Motor neuron (in vitro differentiated cells): Measurements from ENCODE around the gene DCP1A. TPM values are rescaled to one million over a fixed set of nuclear protein-coding genes. Genes with fewer than 3 reads are reported as not detected.
"Not testable (repeated sequence)": the region's sequence is repeated elsewhere in the genome, so short reads cannot be mapped to it uniquely, and the experiment has no call there.

ENCODE experiments used
- ATAC-seq, 8 experiments: fragments of 200-7000 bp; cut with Tn5 transposase; replicated peaks in 6 of 8; 2 replicates each; pipeline ENCODE4 v1.8.0; 2021; ENCODE audit warnings: mild to moderate bottlenecking in 8 of 8, moderate library complexity in 8 of 8
- H3K27ac ChIP-seq, 2 donors: fragments of 250-450 bp; sonication (Bioruptor Pico); 2 replicates each; pipeline ENCODE4 v1.9.0; 2021; ENCODE audit warnings: antibody characterized with exemption in 2 of 2, mild to moderate bottlenecking in 2 of 2, moderate library complexity in 1 of 2
- H3K4me1 ChIP-seq, 2 donors: fragments of 250-450 bp; sonication (Bioruptor Pico); replicated peaks in 1 of 2; 2 replicates each; pipeline ENCODE4 v1.6.1; 2021; ENCODE audit warnings: antibody characterized with exemption in 2 of 2, mild to moderate bottlenecking in 2 of 2, moderate library complexity in 1 of 2
- H3K4me3 ChIP-seq, 5 donors: fragments of 250-450 bp; sonication (Bioruptor Pico); 2 replicates each; pipeline ENCODE4 v1.9.0; 2021; ENCODE audit warnings: antibody characterized with exemption in 5 of 5, mild to moderate bottlenecking in 5 of 5, moderate library complexity in 4 of 5
- WGBS, 10 experiments: fragments of 450-650 bp; shearing (Covaris generic); methylation state at CpG; one replicate each; pipeline ENCODE4 v1.0.0; 2022; 5-methylcytosine and 5-hydroxymethylcytosine counted together
- in situ Hi-C, 9 experiments: fragments of 400-800 bp; cut with MboI; loops; one replicate each; pipeline ENCODE4 v1.15.0; 2021; ENCODE audit warnings: low sequenced_read_pairs in 9 of 9, low pct_unique_long_range_greater_than_20kb in 2 of 9; ENCODE audit not compliant: unreplicated experiment in 9 of 9
- total RNA-seq, 8 experiments: library from RNA; unstranded; fragments of 300-600 nt; gene quantifications; 2 replicates each; pipeline versions ENCODE4 v1.2.3 to v1.2.4, GENCODE V29; 2022

The DCP1A gene
- total RNA-seq, 8 experiments from 2014 or later, result 9.9 to 28.7 (median 20.5) TPM

DNA sequence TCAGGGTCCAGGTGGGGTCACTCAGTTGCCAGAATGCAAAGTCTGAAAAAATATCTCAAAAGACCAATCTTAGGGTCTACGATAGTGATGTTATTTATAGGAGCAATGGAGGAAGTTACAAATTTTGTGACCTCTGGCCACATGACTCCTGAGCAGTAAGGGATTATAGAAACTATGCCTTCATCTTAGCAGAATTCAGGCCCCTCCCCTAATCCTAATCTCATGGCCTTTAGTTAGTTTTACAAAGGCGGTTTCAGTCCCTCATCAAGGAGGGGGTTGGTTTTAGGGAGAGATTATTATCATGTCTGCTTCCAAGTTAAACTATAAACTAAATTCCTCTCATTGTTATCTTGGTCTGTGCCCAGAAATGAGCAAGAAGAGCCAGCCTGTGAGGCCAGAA is 5.9 kb upstream of the DCP1A start:
- Histone ChIP-seq H3K27ac (no peak overlapping the region), H3K4me1 (no peaks in the 10 kb centered on the region), H3K4me3 (no peak overlapping the region)
- in situ Hi-C loops, result no loop called here
- ATAC-seq, result no peak
- 68 to 100% (median 97%) methylated on average over 1 to 2 of the region's 2 CpGs; no CpG with 5 or more reads in 4 of the 10 experiments for WGBS, 10 experiments

DNA sequence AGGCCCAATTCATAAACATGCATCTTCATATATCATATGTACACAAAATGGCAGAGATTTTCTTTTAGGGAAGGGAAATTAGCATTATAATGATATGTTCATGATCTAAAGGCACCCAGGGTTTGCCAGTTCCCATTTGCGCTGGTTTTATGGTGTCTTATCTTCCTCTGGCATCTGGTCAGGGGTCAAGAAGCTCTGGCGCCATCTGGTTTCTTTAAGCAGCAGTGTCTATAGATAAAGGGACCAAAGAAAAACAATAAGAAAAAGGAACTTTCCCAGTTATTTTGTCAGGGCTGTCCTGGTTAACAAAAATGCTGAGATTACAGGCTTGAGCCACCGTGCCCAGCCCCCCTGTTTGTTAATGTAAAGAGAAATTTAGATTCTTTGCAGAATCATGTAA is 3.3 kb upstream of the DCP1A start:
- peaks cover 0 to 3% of the 10 kb centered on the region in 2 donors for H3K4me1 ChIP-seq
- H3K27ac ChIP-seq, result no peak overlapping the region
- in situ Hi-C loops, result no loop called here
- H3K4me3 ChIP-seq, result no peak overlapping the region
- no peak for ATAC-seq
- WGBS, 10 experiments, result 0 to 22% (median 6%) methylated on average over 1 to 3 of the region's 3 CpGs; no CpG with 5 or more reads in 3 of the 10 experiments

DNA sequence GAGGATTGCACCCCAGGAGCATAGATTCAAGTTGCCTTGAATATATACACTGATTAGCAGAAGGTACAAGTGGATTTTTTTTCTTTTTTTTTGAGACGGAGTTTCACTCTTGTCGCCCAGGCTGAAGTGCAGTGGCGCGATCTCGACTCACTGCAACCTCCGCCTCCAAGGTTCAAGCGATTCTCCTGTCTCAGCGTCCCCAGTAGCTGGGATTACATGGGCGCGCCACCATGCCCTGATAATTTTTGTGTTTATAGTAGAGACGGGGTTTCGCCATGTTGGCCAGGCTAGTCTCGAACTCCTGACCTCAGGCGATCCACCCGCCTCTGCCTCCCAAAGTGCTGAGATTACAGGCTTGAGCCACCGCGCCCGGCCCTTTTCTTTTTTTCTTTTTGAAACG is 775 bp upstream of the DCP1A start:
- Histone ChIP-seq H3K27ac (peak overlapping the region; percentile 92 to 98), H3K4me1 (peaks cover 0 to 12% of the 10 kb centered on the region in 2 donors), H3K4me3 (peak overlapping the region; percentile 75 to 90 (median 88))
- in situ Hi-C loops, ATAC-seq: not testable (repeated sequence)
- WGBS, 10 experiments, result 0 to 96% (median 90%) methylated on average over 1 to 10 of the region's 19 CpGs; no CpG with 5 or more reads in 5 of the 10 experiments

DNA sequence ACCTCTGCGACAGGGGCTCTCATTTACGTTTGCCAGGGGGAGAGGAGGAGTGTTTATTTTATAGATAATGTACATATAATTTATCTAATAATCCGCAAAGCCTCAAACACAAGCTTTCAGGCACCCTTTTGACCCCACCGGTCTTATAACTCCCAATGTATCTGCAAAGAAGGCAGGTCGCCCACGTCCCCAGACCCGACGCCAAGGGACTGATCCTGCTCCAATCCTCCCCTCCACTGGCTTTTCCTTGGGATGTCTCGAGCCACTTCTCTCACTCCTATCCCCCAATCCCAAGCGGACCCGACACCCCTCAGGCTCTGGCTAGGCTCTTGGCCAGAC is 452 bp downstream of the DCP1A start:
- Histone ChIP-seq H3K4me1 (peaks cover 0 to 12% of the 10 kb centered on the region in 2 donors), H3K4me3 (peak overlapping the region; percentile 75 to 90 (median 88)), H3K27ac (peak overlapping the region; percentile 93 to 98)
- in situ Hi-C loops, result no loop called here
- ATAC-seq, result peak in 1 of 8 experiments; percentile 22
- WGBS, 10 experiments, result 0 to 4% (median 0%) methylated on average over 2 to 8 of the region's 11 CpGs; no CpG with 5 or more reads in 4 of the 10 experiments

DNA sequence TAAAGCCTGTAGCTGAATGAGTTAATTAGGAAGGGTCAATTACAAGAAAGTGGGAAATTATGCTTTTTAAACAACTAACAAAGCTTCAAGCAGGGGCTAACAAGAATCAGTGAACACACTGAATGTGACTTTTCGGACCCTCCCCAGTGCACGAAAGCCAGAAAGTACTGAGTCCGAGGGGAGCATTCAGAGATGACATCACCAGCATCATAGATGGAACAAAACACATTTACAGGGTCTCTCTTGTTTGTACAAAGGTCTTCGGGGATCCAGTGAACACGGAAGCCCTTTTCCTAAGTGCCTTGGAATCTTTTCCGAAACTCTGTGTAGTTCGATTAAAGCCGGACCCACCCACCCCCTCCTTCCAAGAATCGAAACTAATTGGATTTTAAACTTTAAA is 829 bp downstream of the DCP1A start:
- Histone ChIP-seq H3K4me3 (peak overlapping the region; percentile 75 to 90 (median 88)), H3K4me1 (peaks cover 0 to 12% of the 10 kb centered on the region in 2 donors), H3K27ac (peak overlapping the region; percentile 93 to 98)
- in situ Hi-C loops, result no loop called here
- ATAC-seq, result no peak
- 0 to 1% (median 0%) methylated on average over 1 to 9 of the region's 9 CpGs for WGBS, 10 experiments

DNA sequence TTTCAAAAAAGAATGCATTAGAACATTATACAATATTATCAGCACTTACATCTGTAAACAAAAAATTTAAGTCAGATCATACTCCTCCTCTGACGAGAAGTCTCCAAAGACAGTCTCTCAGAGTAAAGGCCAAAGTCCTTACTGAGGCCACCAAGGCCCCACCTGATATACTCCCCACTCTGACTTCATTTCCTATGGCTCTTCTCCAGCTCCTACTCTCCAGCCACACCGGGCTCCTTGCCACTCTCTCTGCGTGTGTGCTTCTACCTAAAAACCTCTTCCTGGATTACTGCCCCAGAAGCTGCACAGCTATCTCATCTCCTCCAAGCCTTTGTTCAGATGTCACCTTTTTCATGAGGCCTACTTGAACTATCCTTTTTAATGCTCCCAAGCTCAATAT is 5.0 kb downstream of the DCP1A start:
- in situ Hi-C loops, result no loop called here
- no peak for ATAC-seq
- H3K4me3 ChIP-seq, result no peak overlapping the region
- 62 to 100% (median 92%) methylated on average over 1 to 3 of the region's 3 CpGs for WGBS, 10 experiments
- no peak overlapping the region for H3K27ac ChIP-seq
- peaks cover 0 to 12% of the 10 kb centered on the region in 2 donors for H3K4me1 ChIP-seq

DNA sequence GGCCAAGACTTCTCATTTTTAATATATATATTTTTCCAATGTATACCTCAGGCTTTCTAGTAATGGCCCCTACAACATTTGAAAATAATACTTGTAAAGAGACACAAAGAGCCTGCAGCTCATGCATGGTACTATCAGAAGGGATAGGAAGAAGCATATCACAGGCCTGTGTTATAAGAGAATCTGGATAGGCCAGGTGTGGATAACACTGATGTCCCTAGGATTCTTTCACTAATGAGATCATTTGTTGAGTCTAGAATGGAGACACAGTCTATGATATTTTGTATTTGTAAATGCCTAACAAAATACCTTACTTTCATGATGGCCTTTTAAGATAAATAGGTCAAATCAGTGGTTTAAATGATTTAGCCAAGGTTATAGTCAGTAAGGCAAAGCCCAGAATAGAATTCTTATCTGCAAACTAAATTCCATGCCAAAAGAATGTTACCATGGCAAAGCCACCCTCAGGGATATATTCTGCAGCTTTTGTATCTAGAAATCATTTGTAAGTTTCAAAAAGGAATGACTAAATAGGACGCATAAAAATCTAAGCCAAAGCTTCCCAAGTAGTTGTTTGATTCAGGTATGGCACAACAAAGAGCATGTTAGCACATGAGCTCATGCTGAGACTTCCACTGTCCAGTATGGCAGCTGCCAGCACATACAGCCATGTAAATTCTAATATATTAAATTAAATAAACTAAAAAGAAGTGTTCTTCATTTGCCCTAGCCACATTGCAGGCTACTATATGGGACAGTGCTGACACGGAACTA is 10.0 kb downstream of the DCP1A start:
- 80 to 100% (median 100%) methylated on average over 1 to 2 of the region's 2 CpGs for WGBS, 10 experiments
- no peak overlapping the region for H3K4me3 ChIP-seq
- H3K4me1 ChIP-seq, result no peaks in the 10 kb centered on the region
- in situ Hi-C loops, result no loop called here
- H3K27ac ChIP-seq, result no peak overlapping the region
- no peak for ATAC-seq

DNA sequence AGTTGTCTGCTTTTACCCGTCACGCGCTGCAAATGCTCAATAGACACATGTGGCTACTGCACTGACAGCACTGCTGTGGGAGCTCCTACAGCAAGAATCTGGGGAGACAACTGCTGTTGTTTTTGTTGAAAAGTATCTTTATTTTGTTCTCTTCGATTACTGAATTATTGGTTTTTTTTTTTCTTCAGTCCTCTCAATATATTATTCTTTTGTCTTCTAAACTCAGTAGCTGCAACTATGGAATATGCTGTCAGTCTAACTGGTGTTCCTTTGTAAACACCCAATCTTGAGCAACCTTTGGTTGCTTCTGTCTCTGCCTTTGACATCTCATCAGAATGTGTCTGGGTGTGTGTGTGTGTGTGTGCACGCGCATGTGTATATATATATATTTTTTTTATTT is 12.6 kb downstream of the DCP1A start:
- in situ Hi-C loops, result no loop called here
- 79 to 100% (median 100%) methylated on average over 2 to 6 of the region's 6 CpGs; no CpG with 5 or more reads in 1 of the 10 experiments for WGBS, 10 experiments
- H3K4me1 ChIP-seq, result no peaks in the 10 kb centered on the region
- H3K4me3 ChIP-seq, result no peak overlapping the region
- no peak overlapping the region for H3K27ac ChIP-seq
- no peak for ATAC-seq

DNA sequence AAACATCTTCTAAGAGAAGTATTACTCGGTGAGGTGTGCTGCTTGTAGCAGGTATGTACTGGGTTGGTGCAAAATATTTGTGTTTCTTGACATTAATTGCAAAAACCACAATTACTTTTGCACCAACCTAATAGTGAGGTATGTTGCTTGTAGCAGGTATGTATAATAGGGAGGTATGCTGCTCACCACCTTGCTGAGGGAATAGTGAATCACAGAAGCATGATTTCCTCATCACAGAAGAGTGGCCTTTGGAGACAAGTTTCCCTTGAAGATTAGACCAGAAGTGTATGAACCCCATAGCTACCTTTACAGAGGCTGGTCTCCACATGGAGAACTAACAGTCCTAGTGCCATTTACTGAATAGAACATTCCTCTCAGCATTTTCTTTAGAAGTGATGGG is 15.5 kb downstream of the DCP1A start:
- no peaks in the 10 kb centered on the region for H3K4me1 ChIP-seq
- no peak overlapping the region for H3K27ac ChIP-seq
- ATAC-seq, result no peak
- WGBS, 10 experiments, result 75 to 100% (median 100%) methylated on average over 1 of the region's 1 CpG; no CpG with 5 or more reads in 5 of the 10 experiments
- in situ Hi-C loops, result no loop called here
- no peak overlapping the region for H3K4me3 ChIP-seq

DNA sequence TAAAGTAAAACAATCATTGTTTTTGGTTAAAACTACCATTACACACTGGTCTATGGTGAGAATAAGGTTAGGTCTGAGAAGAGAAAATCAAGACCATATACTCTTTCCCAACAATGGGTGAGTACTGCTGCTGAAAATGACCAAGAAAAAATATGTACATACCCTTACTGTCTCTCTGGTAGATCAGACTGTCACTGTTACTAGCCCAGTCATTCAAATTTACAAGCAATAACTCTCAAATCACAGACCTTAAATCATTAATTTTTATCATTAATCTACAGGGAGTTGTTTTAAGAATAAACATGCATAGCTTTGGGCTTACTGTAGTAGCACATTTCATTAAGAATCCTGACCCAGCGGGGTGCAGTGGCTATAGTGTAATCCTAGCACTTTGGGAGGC is 17.4 kb downstream of the DCP1A start:
- WGBS, 10 experiments, result 80 to 100% (median 94%) methylated on average over 1 of the region's 1 CpG; no CpG with 5 or more reads in 4 of the 10 experiments
- Histone ChIP-seq H3K27ac (no peak overlapping the region), H3K4me3 (no peak overlapping the region), H3K4me1 (no peaks in the 10 kb centered on the region)
- peak in 2 of 8 experiments; percentile 38 to 61 for ATAC-seq
- in situ Hi-C loops, result no loop called here

DNA sequence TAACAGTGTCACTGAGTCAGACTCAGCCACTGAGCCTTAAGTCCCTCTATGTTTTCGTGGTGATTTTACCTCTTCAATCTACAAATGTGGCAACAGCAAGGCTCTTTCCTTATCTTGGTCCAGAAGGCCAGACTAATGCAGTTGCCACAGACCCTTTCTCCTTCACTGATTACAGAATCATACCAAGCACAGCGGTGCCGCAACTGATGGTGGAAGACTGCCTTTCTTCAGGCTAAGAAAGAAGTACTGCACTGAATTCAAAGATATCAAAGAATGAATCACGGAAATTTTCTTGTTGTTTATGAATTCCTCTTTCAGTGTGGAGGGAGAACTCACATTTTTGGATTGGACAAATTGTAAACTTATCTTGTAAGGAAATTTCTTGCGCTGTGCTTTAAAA is 18.6 kb downstream of the DCP1A start:
- ATAC-seq, result no peak
- in situ Hi-C loops, result no loop called here
- Histone ChIP-seq H3K4me3 (no peak overlapping the region), H3K4me1 (no peaks in the 10 kb centered on the region), H3K27ac (no peak overlapping the region)
- 67 to 100% (median 94%) methylated on average over 1 to 5 of the region's 5 CpGs; no CpG with 5 or more reads in 2 of the 10 experiments for WGBS, 10 experiments

DNA sequence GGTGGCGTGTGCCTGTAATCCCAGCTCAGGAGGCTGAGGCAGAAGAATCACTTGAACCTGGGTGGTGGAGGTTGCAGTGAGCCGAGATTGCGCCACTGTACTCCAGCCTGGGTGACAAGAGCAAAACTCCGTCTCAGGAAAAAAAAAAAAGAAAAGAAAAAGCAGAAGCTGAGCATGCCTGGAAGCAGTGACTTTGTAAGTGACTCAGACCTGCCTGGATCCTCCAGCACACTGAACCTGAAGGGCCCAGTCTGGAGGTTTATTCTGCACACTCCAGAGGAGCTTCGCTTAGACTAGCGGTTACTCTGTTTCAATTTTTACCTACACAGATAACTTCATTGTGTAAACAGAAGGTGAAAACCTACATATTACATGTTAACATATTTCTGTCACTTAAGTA is 19.4 kb downstream of the DCP1A start:
- H3K27ac ChIP-seq, ATAC-seq, in situ Hi-C loops, H3K4me1 ChIP-seq, H3K4me3 ChIP-seq: not testable (repeated sequence)
- WGBS, 10 experiments, result 40 to 80% (median 71%) methylated on average over 2 to 5 of the region's 6 CpGs; no CpG with 5 or more reads in 1 of the 10 experiments

DNA sequence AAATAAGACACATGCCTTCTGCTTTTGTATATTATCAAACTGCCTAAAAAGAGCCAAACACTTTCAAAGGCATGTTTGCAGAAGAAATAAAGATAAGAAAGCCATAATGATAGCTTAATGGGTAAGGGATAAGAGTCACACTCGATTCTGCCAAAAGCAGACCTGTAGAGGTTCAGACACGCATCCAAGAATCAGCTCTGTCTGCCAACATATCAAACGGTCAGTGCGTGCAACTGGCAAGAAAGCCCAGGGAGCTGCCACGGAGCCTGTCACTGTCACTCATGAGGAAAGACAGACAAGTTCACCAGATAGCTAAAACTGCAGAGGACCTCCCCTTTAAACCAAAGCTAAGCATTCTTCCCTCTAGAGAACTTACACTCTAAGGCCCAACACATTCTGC is 23.2 kb downstream of the DCP1A start:
- 62 to 100% (median 91%) methylated on average over 1 to 5 of the region's 5 CpGs for WGBS, 10 experiments
- no peaks in the 10 kb centered on the region for H3K4me1 ChIP-seq
- in situ Hi-C loops, result loop anchor here in 1 of 9 experiments (25.0 kb wide), 1 partner anchor 388 kb away; no protein-coding TSS in a partner anchor
- no peak overlapping the region for H3K27ac ChIP-seq
- H3K4me3 ChIP-seq, result no peak overlapping the region
- no peak for ATAC-seq

DNA sequence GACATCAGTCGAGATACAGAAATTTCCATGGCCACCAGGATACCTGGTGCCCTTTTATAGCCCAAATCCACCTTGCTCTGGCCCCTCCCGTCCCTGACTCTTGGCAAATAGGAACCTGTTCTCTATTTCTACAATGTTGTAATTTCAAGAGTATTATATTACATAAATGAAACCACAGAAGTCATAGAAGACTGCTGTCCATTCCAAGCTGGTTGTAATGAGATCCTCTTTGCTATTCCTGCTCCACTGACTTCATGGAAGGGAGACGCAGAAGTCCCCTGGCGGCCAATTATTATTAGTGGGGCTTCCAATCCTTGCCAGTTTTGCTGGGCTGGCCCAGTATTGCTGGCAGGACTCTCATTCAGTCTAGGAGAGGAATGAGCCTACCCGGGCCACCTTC is 26.6 kb downstream of the DCP1A start:
- no peaks in the 10 kb centered on the region for H3K4me1 ChIP-seq
- H3K27ac ChIP-seq, result no peak overlapping the region
- in situ Hi-C loops, result loop anchor here in 1 of 9 experiments (25.0 kb wide), 1 partner anchor 392 kb away; no protein-coding TSS in a partner anchor
- WGBS, 10 experiments, result 86 to 100% (median 95%) methylated on average over 1 to 5 of the region's 5 CpGs; no CpG with 5 or more reads in 2 of the 10 experiments
- no peak overlapping the region for H3K4me3 ChIP-seq
- no peak for ATAC-seq
